ENCODE results near the gene CCM2L.

DNA sequence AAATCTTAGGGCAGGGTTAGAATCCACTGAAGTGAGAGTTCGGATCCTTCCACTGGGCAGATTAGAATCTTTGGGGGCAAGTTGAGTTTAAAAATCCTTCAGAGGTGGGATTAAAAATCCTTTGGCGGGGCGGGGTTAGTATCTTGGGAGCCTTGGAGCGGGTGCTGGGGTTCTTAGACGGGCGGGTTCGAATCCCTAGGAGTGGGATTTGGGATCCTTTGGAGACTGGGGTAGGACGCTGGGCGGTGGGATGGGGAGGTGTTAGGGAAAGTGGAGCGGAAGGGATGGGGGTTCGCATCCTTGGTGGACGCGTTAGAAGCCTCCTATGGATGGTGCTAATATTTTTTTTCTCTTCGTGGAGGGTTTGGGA, 41.5 kb downstream of the CCM2L start:
- TF ChIP-seq, protein P1, sequence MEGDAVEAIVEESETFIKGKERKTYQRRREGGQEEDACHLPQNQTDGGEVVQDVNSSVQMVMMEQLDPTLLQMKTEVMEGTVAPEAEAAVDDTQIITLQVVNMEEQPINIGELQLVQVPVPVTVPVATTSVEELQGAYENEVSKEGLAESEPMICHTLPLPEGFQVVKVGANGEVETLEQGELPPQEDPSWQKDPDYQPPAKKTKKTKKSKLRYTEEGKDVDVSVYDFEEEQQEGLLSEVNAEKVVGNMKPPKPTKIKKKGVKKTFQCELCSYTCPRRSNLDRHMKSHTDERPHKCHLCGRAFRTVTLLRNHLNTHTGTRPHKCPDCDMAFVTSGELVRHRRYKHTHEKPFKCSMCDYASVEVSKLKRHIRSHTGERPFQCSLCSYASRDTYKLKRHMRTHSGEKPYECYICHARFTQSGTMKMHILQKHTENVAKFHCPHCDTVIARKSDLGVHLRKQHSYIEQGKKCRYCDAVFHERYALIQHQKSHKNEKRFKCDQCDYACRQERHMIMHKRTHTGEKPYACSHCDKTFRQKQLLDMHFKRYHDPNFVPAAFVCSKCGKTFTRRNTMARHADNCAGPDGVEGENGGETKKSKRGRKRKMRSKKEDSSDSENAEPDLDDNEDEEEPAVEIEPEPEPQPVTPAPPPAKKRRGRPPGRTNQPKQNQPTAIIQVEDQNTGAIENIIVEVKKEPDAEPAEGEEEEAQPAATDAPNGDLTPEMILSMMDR (IDR thresholded peaks at IDR 0.05), result no peak
- TF ChIP-seq POLR2AphosphoS5 (IDR thresholded peaks at IDR 0.05; ENCODE audit: insufficient read depth in 1 of 2, low read depth in 1 of 2) (no peak), POLR2A (IDR thresholded peaks at IDR 0.05) (no peak)
